Gastrocnemius medialis (tissue), 4 donors: ENCODE results near the gene MMP2.

ENCODE experiments used
- CTCF ChIP-seq, 5 experiments: fragments of 450-650 bp in 3 of 5; fragments of 200-600 bp in 2 of 5; sonication (generic) in 2 of 5; IDR thresholded peaks in 4 of 5; conservative IDR thresholded peaks in 1 of 5; 1 replicate in 4 of 5; 2 replicates in 1 of 5; pipeline ENCODE4 v1.5.1; 2016 to 2019; ENCODE audit warnings: antibody characterized with exemption in 5 of 5, mild to moderate bottlenecking in 3 of 5, moderate library complexity in 3 of 5
- POLR2A ChIP-seq, 2 donors: fragments of 450-650 bp; IDR thresholded peaks; one replicate each; pipeline ENCODE4 v1.6.1; 2017; ENCODE audit warnings: antibody characterized with exemption in 2 of 2, mild to moderate bottlenecking in 2 of 2, moderate library complexity in 2 of 2

- TF ChIP-seq POLR2A (IDR thresholded peaks at IDR 0.05) = no peak
- TF ChIP-seq CTCF (IDR thresholded peaks at IDR 0.05 in 4 of 5, conservative IDR thresholded peaks at IDR 0.05 in 1 of 5) = peak; percentile 97 to 100 (median 99)
Observed at GRCh38 chr16:55465077-55465896, 13.7 kb upstream of the MMP2 start.
